Ascending aorta (tissue), 2 donors: ENCODE measurements around the gene MCTP2. TPM values are rescaled to one million over a fixed set of nuclear protein-coding genes. Genes with fewer than 3 reads are reported as not detected.

ENCODE experiments used
- DNase-seq, 2 donors: peaks; one replicate each; pipeline ENCODE4 v3.0.0-alpha.2; 2019; ENCODE audit warnings: low spot score in 2 of 2
- H3K27ac ChIP-seq, 2 donors: fragments of 200-600 bp; sonication (generic); one replicate each; pipeline ENCODE4 v1.5.1; 2016 to 2017; ENCODE audit warnings: mild to moderate bottlenecking in 1 of 2
- H3K27me3 ChIP-seq: fragments of 200-600 bp; sonication (generic); one replicate; pipeline ENCODE4 v1.5.1; 2017
- H3K36me3 ChIP-seq, 2 donors: fragments of 200-600 bp; sonication (generic); one replicate each; pipeline ENCODE4 v1.5.1; 2016
- H3K4me1 ChIP-seq, 2 donors: fragments of 200-600 bp; sonication (generic); one replicate each; pipeline ENCODE4 v1.5.1; 2016 to 2017; ENCODE audit warnings: mild to moderate bottlenecking in 1 of 2
- H3K4me3 ChIP-seq, 2 donors: fragments of 200-600 bp; sonication (generic); one replicate each; pipeline ENCODE4 v1.5.1; 2016 to 2017; ENCODE audit warnings: mild to moderate bottlenecking in 1 of 2
- H3K9me3 ChIP-seq, 2 donors: fragments of 200-600 bp; sonication (generic); one replicate each; pipeline ENCODE4 v1.5.1; 2016
- CTCF ChIP-seq, 3 experiments: fragments of 200-600 bp in 2 of 3; fragments of 450-650 bp in 1 of 3; sonication (generic) in 2 of 3; IDR thresholded peaks; one replicate each; pipeline ENCODE4 v1.5.1; 2016 to 2019; ENCODE audit warnings: antibody characterized with exemption in 3 of 3, mild to moderate bottlenecking in 1 of 3, moderate library complexity in 1 of 3
- intact Hi-C: fragments of 100-400 bp; cut with DNase I; formaldehyde crosslinking; loops from one replicate; pipeline ENCODE4 v1.15.1; 2023
- total RNA-seq: library from RNA; depleted of rRNA; stranded (reverse); fragments of >200 nt; gene quantifications from one replicate; pipeline ENCODE4 v1.1.0, GENCODE V29; 2016

Gene MCTP2
- total RNA-seq, 1 donor from 2014 or later: 25.5 TPM

GRCh38 chr15:94323076-94323475, 91.7 kb downstream of the MCTP2 start:
- Histone ChIP-seq H3K4me1 (no peaks in the 10 kb centered on the region), H3K27me3 (no peaks in the 10 kb centered on the region), H3K27ac (no peak overlapping the region), H3K36me3 (no peaks in the 10 kb centered on the region), H3K9me3 (no peaks in the 10 kb centered on the region), H3K4me3 (no peak overlapping the region)
- intact Hi-C loops: loop anchor here (5.0 kb wide), 1 partner anchor 161 kb away; no protein-coding TSS in a partner anchor
- TF ChIP-seq CTCF (IDR thresholded peaks at IDR 0.05): no peak
- no peak for DNase-seq

- DNase-seq: no peak
- Histone ChIP-seq H3K4me1 (no peaks in the 10 kb centered on the region), H3K27me3 (no peaks in the 10 kb centered on the region), H3K36me3 (no peaks in the 10 kb centered on the region), H3K9me3 (no peaks in the 10 kb centered on the region), H3K27ac (no peak overlapping the region), H3K4me3 (no peak overlapping the region)
- TF ChIP-seq CTCF (IDR thresholded peaks at IDR 0.05): peak; percentile 63 to 87 (median 73)
- intact Hi-C loops: loop anchor here (5.0 kb wide), 1 partner anchor 162 kb away; no protein-coding TSS in a partner anchor
These were observed 92.9 kb downstream of the MCTP2 start for GRCh38 chr15:94324117-94324826.

GRCh38 chr15:94324835-94325767, 93.7 kb downstream of the MCTP2 start:
- intact Hi-C loops: loop anchor here (5.0 kb wide), 1 partner anchor 163 kb away; no protein-coding TSS in a partner anchor
- no peak for DNase-seq
- Histone ChIP-seq H3K9me3 (no peaks in the 10 kb centered on the region), H3K27ac (no peak overlapping the region), H3K27me3 (no peaks in the 10 kb centered on the region), H3K36me3 (no peaks in the 10 kb centered on the region), H3K4me3 (no peak overlapping the region), H3K4me1 (no peaks in the 10 kb centered on the region)
- TF ChIP-seq CTCF (IDR thresholded peaks at IDR 0.05): no peak

GRCh38 chr15:94327356-94327936, 96.1 kb downstream of the MCTP2 start:
- H3K4me3 ChIP-seq: no peak overlapping the region
- no peak for DNase-seq
- intact Hi-C loops: no loop called here
- peak; percentile 4 to 58 (median 40) for TF ChIP-seq CTCF (IDR thresholded peaks at IDR 0.05)
- no peaks in the 10 kb centered on the region for H3K9me3 ChIP-seq
- no peaks in the 10 kb centered on the region for H3K36me3 ChIP-seq
- no peaks in the 10 kb centered on the region for H3K4me1 ChIP-seq
- H3K27me3 ChIP-seq: no peaks in the 10 kb centered on the region
- H3K27ac ChIP-seq: no peak overlapping the region

GRCh38 chr15:94331731-94332130, 100.4 kb downstream of the MCTP2 start:
- no peaks in the 10 kb centered on the region for H3K27me3 ChIP-seq
- intact Hi-C loops: no loop called here
- no peaks in the 10 kb centered on the region for H3K9me3 ChIP-seq
- H3K4me1 ChIP-seq: no peaks in the 10 kb centered on the region
- TF ChIP-seq CTCF (IDR thresholded peaks at IDR 0.05): no peak
- no peak for DNase-seq
- H3K27ac ChIP-seq: no peak overlapping the region
- H3K4me3 ChIP-seq: no peak overlapping the region
- H3K36me3 ChIP-seq: no peaks in the 10 kb centered on the region
